GM12878 (cell line): ENCODE data around the gene ZNF280A. TPM values are rescaled to one million over a fixed set of nuclear protein-coding genes. Genes with fewer than 3 reads are reported as not detected.

Source experiments
- ATAC-seq: fragments of 200-7000 bp; cut with Tn5 transposase; 3 replicates; pipeline ENCODE4 v1.9.1; 2020; ENCODE audit warnings: mild to moderate bottlenecking, moderate library complexity
- BruUV-seq: library from RNA; stranded (reverse); fragments of 400-500 nt; replicated peaks from 2 replicates; lab custom pipeline; 2021; lab: Mats Ljungman, UMichigan
- CTCF ChIA-PET: fragments of 300-600 bp; sonication (Branson Sonifier 250); formaldehyde crosslinking; extraction: SDS; loops from one replicate; lab custom pipeline; 2021; ENCODE audit warnings: inconsistent platforms; lab: Yijun Ruan, JAX
- POLR2A ChIA-PET: fragments of 350-600 bp; formaldehyde crosslinking; extraction: SDS; loops from one replicate; lab custom pipeline; 2021; ENCODE audit warnings: inconsistent platforms; lab: Charles Lee
- RAD21 ChIA-PET: fragments of 300-600 bp; sonication (Branson Sonifier 250); formaldehyde crosslinking; loops from one replicate; lab custom pipeline; 2023; ENCODE audit warnings: antibody characterized with exemption; ENCODE audit not compliant: unreplicated experiment; lab: Charles Lee
- SMC1A ChIA-PET: fragments of 300-600 bp; sonication (Branson Sonifier 250); formaldehyde crosslinking; loops from one replicate; lab custom pipeline; 2023; ENCODE audit not compliant: unreplicated experiment, uncharacterized antibody; lab: Charles Lee
- DNase-seq: peaks from one replicate; pipeline ENCODE4 v3.0.0-alpha.2; 2011; ENCODE audit warnings: low read depth, low spot score
- FAIRE-seq: peaks from 3 replicates; lab custom pipeline; 2011; peaks lifted over from hg19 to GRCh38; lab: Jason Lieb, UNC
- H2AFZ ChIP-seq: 2 replicates; pipeline ENCODE4 v1.6.0; 2011; ENCODE audit warnings: low read depth, low read length, control low read depth; ENCODE audit not compliant: control insufficient read depth
- H3K27ac ChIP-seq: 2 replicates; pipeline ENCODE4 v1.5.1; 2011; ENCODE audit warnings: control low read depth; ENCODE audit not compliant: control insufficient read depth, insufficient read depth
- H3K27me3 ChIP-seq, 2 experiments: replicated peaks in 1 of 2; 2 replicates each; pipeline versions ENCODE4 v1.6.0 to v1.6.1; 2011; ENCODE audit warnings: low read length in 1 of 2; ENCODE audit not compliant: control insufficient read depth in 2 of 2, insufficient read depth in 2 of 2
- H3K36me3 ChIP-seq, 2 experiments: 2 replicates each; pipeline ENCODE4 v1.5.1; 2011; ENCODE audit warnings: low read length in 1 of 2; ENCODE audit not compliant: control insufficient read depth in 2 of 2, insufficient read depth in 2 of 2
- H3K4me1 ChIP-seq: 2 replicates; pipeline ENCODE4 v1.6.1; 2011; ENCODE audit warnings: mild to moderate bottlenecking, low read length, moderate library complexity, mixed read lengths; ENCODE audit not compliant: control insufficient read depth, insufficient read depth
- H3K4me2 ChIP-seq: 2 replicates; pipeline ENCODE4 v1.6.0; 2011; ENCODE audit warnings: control low read depth; ENCODE audit not compliant: control insufficient read depth, insufficient read depth
- H3K4me3 ChIP-seq: fragments of 200-600 bp; sonication (generic); 2 replicates; pipeline ENCODE4 v1.5.1; 2016
- H3K79me2 ChIP-seq: 2 replicates; pipeline ENCODE4 v1.6.0; 2011; ENCODE audit warnings: low read length; ENCODE audit not compliant: control insufficient read depth, insufficient read depth
- H3K9ac ChIP-seq: 2 replicates; pipeline ENCODE4 v1.8.0; 2011; ENCODE audit warnings: low read length, control low read depth, mixed read lengths; ENCODE audit not compliant: control insufficient read depth, insufficient read depth
- H3K9me3 ChIP-seq: replicated peaks from 3 replicates; pipeline ENCODE4 v1.5.1; 2011; ENCODE audit warnings: mild to moderate bottlenecking, low read length; ENCODE audit not compliant: control insufficient read depth, insufficient read depth
- H4K20me1 ChIP-seq: 2 replicates; pipeline ENCODE4 v1.6.0; 2011; ENCODE audit not compliant: control insufficient read depth, insufficient read depth
- CHD4 ChIP-seq: fragments of 200-600 bp; sonication (generic); IDR thresholded peaks from 2 replicates; pipeline ENCODE4 v1.6.1; 2016; ENCODE audit warnings: mild to moderate bottlenecking
- JUND ChIP-seq: IDR thresholded peaks from 2 replicates; pipeline ENCODE4 v1.6.1; 2012; ENCODE audit warnings: low read depth, mild to moderate bottlenecking, low read length, improper control_type of control experiment, moderate library complexity
- MXI1 ChIP-seq: fragments of 150-350 bp; IDR thresholded peaks from 2 replicates; pipeline ENCODE4 v1.6.1; 2011; ENCODE audit warnings: low read depth, mild to moderate bottlenecking, inconsistent platforms, low read length, improper control_type of control experiment
- PML ChIP-seq: IDR thresholded peaks from 2 replicates; pipeline ENCODE4 v1.6.1; 2012; ENCODE audit warnings: low read length, inconsistent platforms
- SIX5 ChIP-seq: IDR thresholded peaks from 2 replicates; pipeline ENCODE4 v1.6.1; 2011; ENCODE audit warnings: mild to moderate bottlenecking, low read depth, low read length, moderate library complexity; ENCODE audit not compliant: severe bottlenecking
- SMC3 ChIP-seq: IDR thresholded peaks from 2 replicates; pipeline ENCODE4 v1.6.1; 2011; ENCODE audit warnings: low read length, improper control_type of control experiment, borderline replicate concordance
- TCF12 ChIP-seq: IDR thresholded peaks from 2 replicates; pipeline ENCODE4 v1.6.1; 2011; ENCODE audit warnings: low read depth, mild to moderate bottlenecking, low read length
- ZNF274 ChIP-seq: IDR thresholded peaks from one replicate; pipeline ENCODE4 v1.8.0; 2011; ENCODE audit not compliant: insufficient read length, insufficient read depth
- WGBS: methylation state at CpG from one replicate; pipeline ENCODE4 v1.1.6; 2016; ENCODE audit warnings: low lambda C conversion rate; ENCODE audit not compliant: insufficient replicate concordance, insufficient coverage; ENCODE audit errors: missing lambda C conversion rate; 5-methylcytosine and 5-hydroxymethylcytosine counted together
- in situ Hi-C: fragments of 300-500 bp; cut with MboI; formaldehyde crosslinking; loops from 9 replicates; pipeline ENCODE4 v1.14.3; 2018; ENCODE audit warnings: mixed read lengths
- intact Hi-C: fragments of 100-400 bp; cut with micrococcal nuclease; formaldehyde crosslinking; loops from one replicate; pipeline ENCODE4 v1.14.2; 2022; ENCODE audit not compliant: unreplicated experiment
- polyA plus RNA-seq, 11 experiments: library from polyadenylated mRNA; depleted of rRNA in 4 of 11; unstranded in 6 of 11; stranded (reverse) in 5 of 11; fragments of >200 nt; fragmentation: Nextera tagmentation in 4 of 11; fragmentation: Illumina TruSeq in 1 of 11; extraction: Ambion mirVana in 4 of 11; extraction: Trizol in 1 of 11; gene quantifications; 1 replicate in 1 of 11; 2 replicates in 10 of 11; pipeline versions ENCODE4 v1.2.1 to v1.2.3, GENCODE V29; 2011 to 2016; ENCODE audit warnings: inconsistent platforms in 2 of 11, missing spikeins in 2 of 11, low read depth in 1 of 11
- total RNA-seq, 4 experiments: library from RNA; depleted of rRNA in 3 of 4; stranded (reverse); fragments of >200 nt in 3 of 4; fragmentation: Illumina TruSeq in 1 of 4; extraction: Trizol in 1 of 4; gene quantifications; 2 replicates each; pipeline versions ENCODE4 v1.2.1 to v1.2.3, GENCODE V29; 2013 to 2021
- TF ChIP-seq, protein P1 (sequence below): fragments of 450-650 bp; IDR thresholded peaks from 2 replicates; pipeline ENCODE4 v1.6.1; 2017; ENCODE audit warnings: borderline replicate concordance
- TF ChIP-seq, protein P2 (sequence below): IDR thresholded peaks from 2 replicates; pipeline ENCODE4 v1.6.1; 2012; ENCODE audit warnings: low read depth, low read length, improper control_type of control experiment
- TF ChIP-seq, protein P3 (sequence below): fragments of 450-650 bp; IDR thresholded peaks from 2 replicates; pipeline ENCODE4 v1.6.1; 2016; ENCODE audit warnings: mild to moderate bottlenecking

ZNF280A gene
- total and polyA plus RNA-seq, 10 of the 15 experiments (the other 5 are each of a cell fraction or from before 2014, with no cell fraction given), result 0.03 to 0.06 TPM; not detected in 8

DNA sequence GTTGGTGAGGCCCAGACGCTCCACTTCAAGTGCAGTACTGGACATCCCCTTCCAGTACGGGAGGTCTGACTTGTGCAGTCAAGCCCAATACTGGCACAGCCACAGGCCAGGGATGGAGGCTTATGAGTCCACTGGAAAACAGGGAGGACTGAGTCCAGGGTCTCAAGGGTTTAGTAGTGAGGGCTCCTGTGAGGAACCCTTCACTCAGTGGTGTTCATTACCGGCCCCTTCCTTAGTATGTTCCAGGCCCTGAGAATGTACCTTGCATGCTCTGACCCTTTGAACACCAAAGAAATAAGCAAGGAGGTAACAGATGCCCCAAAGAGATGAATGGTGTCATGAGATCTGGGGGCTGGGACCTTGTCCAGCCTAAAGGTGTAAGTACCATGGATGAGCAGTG lies 27.2 kb upstream of the ZNF280A start:
- no TSS peak for BruUV-seq
- RAD21 ChIA-PET, result no interaction called here

More for the DNA sequence above, 27.2 kb upstream of the ZNF280A start:
- H3K27me3 ChIP-seq, result no peaks in the 10 kb centered on the region
- in situ Hi-C loops, result no loop called here
- DNase-seq, result no peak
- CTCF ChIA-PET, result no interaction called here
- H2AFZ ChIP-seq, result no peak overlapping the region
- TF ChIP-seq, protein P1, sequence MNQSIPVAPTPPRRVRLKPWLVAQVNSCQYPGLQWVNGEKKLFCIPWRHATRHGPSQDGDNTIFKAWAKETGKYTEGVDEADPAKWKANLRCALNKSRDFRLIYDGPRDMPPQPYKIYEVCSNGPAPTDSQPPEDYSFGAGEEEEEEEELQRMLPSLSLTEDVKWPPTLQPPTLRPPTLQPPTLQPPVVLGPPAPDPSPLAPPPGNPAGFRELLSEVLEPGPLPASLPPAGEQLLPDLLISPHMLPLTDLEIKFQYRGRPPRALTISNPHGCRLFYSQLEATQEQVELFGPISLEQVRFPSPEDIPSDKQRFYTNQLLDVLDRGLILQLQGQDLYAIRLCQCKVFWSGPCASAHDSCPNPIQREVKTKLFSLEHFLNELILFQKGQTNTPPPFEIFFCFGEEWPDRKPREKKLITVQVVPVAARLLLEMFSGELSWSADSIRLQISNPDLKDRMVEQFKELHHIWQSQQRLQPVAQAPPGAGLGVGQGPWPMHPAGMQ, result no peak
- TF ChIP-seq MXI1 (no peak), TCF12 (no peak), SMC3 (no peak), ZNF274 (no peak), CHD4 (no peak), JUND (no peak), PML (no peak), SIX5 (no peak)
- TF ChIP-seq, protein P2, sequence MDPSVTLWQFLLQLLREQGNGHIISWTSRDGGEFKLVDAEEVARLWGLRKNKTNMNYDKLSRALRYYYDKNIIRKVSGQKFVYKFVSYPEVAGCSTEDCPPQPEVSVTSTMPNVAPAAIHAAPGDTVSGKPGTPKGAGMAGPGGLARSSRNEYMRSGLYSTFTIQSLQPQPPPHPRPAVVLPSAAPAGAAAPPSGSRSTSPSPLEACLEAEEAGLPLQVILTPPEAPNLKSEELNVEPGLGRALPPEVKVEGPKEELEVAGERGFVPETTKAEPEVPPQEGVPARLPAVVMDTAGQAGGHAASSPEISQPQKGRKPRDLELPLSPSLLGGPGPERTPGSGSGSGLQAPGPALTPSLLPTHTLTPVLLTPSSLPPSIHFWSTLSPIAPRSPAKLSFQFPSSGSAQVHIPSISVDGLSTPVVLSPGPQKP, result no peak
- TF ChIP-seq, protein P3, sequence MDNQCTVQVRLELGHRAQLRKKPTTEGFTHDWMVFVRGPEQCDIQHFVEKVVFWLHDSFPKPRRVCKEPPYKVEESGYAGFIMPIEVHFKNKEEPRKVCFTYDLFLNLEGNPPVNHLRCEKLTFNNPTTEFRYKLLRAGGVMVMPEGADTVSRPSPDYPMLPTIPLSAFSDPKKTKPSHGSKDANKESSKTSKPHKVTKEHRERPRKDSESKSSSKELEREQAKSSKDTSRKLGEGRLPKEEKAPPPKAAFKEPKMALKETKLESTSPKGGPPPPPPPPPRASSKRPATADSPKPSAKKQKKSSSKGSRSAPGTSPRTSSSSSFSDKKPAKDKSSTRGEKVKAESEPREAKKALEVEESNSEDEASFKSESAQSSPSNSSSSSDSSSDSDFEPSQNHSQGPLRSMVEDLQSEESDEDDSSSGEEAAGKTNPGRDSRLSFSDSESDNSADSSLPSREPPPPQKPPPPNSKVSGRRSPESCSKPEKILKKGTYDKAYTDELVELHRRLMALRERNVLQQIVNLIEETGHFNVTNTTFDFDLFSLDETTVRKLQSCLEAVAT, result no peak
- TF ChIP-seq, all 136 proteins: peak for 0
- Histone ChIP-seq H3K79me2 (no peaks in the 10 kb centered on the region), H3K4me1 (no peaks in the 10 kb centered on the region), H3K27ac (no peak overlapping the region), H4K20me1 (no peaks in the 10 kb centered on the region), H3K36me3 (no peaks in the 10 kb centered on the region), H3K9ac (no peak overlapping the region), H3K4me2 (no peak overlapping the region), H3K4me3 (no peak overlapping the region), H3K9me3 (no peaks in the 10 kb centered on the region)
- FAIRE-seq, result no peak
- ATAC-seq, result no peak
- WGBS, result 34% methylated on average over 3 of the region's 3 CpGs
- intact Hi-C loops, result no loop called here
- SMC1A ChIA-PET, result no interaction called here
- POLR2A ChIA-PET, result no interaction called here
